ENCODE measurements around the gene ALDH1L1.
"Not testable (repeated sequence)": the region's sequence is repeated elsewhere in the genome, so short reads cannot be mapped to it uniquely, and the experiment has no call there.

The ALDH1L1 gene

GRCh38 chr3:126087552-126088175 is 92.7 kb downstream of the ALDH1L1 start:
- in situ Hi-C loops (cut with MboI; ENCODE audit: low sequenced_read_pairs) = no loop called here

- in situ Hi-C loops (cut with MboI; ENCODE audit: low sequenced_read_pairs) = no loop called here
Observed at GRCh38 chr3:126085841-126086240, 94.5 kb downstream of the ALDH1L1 start.

- in situ Hi-C loops (cut with MboI; ENCODE audit: low sequenced_read_pairs) = no loop called here
Observed at GRCh38 chr3:126085276-126085675, 95.1 kb downstream of the ALDH1L1 start.

- in situ Hi-C loops (cut with MboI; ENCODE audit: low sequenced_read_pairs) = no loop called here
Observed at GRCh38 chr3:126084768-126085180, 95.6 kb downstream of the ALDH1L1 start.

- in situ Hi-C loops (cut with MboI; ENCODE audit: low sequenced_read_pairs) = no loop called here
Observed at GRCh38 chr3:126083913-126084767, 96.2 kb downstream of the ALDH1L1 start, which contains the start of gene SLC41A3. Gene SLC41A3 (minus strand): TSS chr3:126084124. CDS start chr3:126068219, 15,905 bp downstream.

GRCh38 chr3:126083511-126083912 is 96.9 kb downstream of the ALDH1L1 start:
- in situ Hi-C loops (cut with MboI; ENCODE audit: low sequenced_read_pairs) = no loop called here

- in situ Hi-C loops (cut with MboI; ENCODE audit: low sequenced_read_pairs) = no loop called here
Observed at GRCh38 chr3:126083138-126083445, 97.3 kb downstream of the ALDH1L1 start.

GRCh38 chr3:126082362-126083137 is 97.8 kb downstream of the ALDH1L1 start:
- in situ Hi-C loops (cut with MboI; ENCODE audit: low sequenced_read_pairs) = no loop called here

GRCh38 chr3:126081618-126082361 is 98.6 kb downstream of the ALDH1L1 start:
- in situ Hi-C loops (cut with MboI; ENCODE audit: low sequenced_read_pairs) = no loop called here

- in situ Hi-C loops (cut with MboI; ENCODE audit: low sequenced_read_pairs) = no loop called here
Observed at GRCh38 chr3:126080970-126081369, 99.4 kb downstream of the ALDH1L1 start.

GRCh38 chr3:126078866-126079265 is 101.5 kb downstream of the ALDH1L1 start:
- in situ Hi-C loops (cut with MboI; ENCODE audit: low sequenced_read_pairs) = no loop called here

GRCh38 chr3:126077754-126078153 is 102.6 kb downstream of the ALDH1L1 start:
- in situ Hi-C loops (cut with MboI; ENCODE audit: low sequenced_read_pairs) = no loop called here

GRCh38 chr3:126076140-126076539 is 104.2 kb downstream of the ALDH1L1 start:
- in situ Hi-C loops (cut with MboI; ENCODE audit: low sequenced_read_pairs) = no loop called here

- in situ Hi-C loops (cut with MboI; ENCODE audit: low sequenced_read_pairs) = no loop called here
Observed at GRCh38 chr3:126070146-126070545, 110.2 kb downstream of the ALDH1L1 start.

GRCh38 chr3:126067959-126068358 is 112.4 kb downstream of the ALDH1L1 start:
- in situ Hi-C loops (cut with MboI; ENCODE audit: low sequenced_read_pairs) = no loop called here

- in situ Hi-C loops (cut with MboI; ENCODE audit: low sequenced_read_pairs) = not testable (repeated sequence)
Observed at GRCh38 chr3:126066676-126067075, 113.7 kb downstream of the ALDH1L1 start.

- in situ Hi-C loops (cut with MboI; ENCODE audit: low sequenced_read_pairs) = no loop called here
Observed at GRCh38 chr3:126065876-126066275, 114.5 kb downstream of the ALDH1L1 start.

- in situ Hi-C loops (cut with MboI; ENCODE audit: low sequenced_read_pairs) = no loop called here
Observed at GRCh38 chr3:126064627-126065258, 115.6 kb downstream of the ALDH1L1 start.

- in situ Hi-C loops (cut with MboI; ENCODE audit: low sequenced_read_pairs) = no loop called here
Observed at GRCh38 chr3:126063358-126063965, 116.9 kb downstream of the ALDH1L1 start.

Data from HL-60/S4 (cell line).